Skin epidermis (tissue), 12 donors: ENCODE data around the gene SAMD4A.

Source experiments
- H3K27ac ChIP-seq, 21 experiments: fragments of 200-600 bp; sonication (generic) in 11 of 21; one replicate each; pipeline ENCODE4 v1.5.0; 2020; ENCODE audit warnings: mild to moderate bottlenecking in 3 of 21, inconsistent platforms in 2 of 21, moderate library complexity in 2 of 21
- H3K4me3 ChIP-seq, 7 experiments: fragments of 200-600 bp; sonication (generic) in 2 of 7; one replicate each; pipeline ENCODE4 v1.5.0; 2020; ENCODE audit warnings: inconsistent platforms in 2 of 7, mild to moderate bottlenecking in 2 of 7, moderate library complexity in 1 of 7

The SAMD4A gene

DNA sequence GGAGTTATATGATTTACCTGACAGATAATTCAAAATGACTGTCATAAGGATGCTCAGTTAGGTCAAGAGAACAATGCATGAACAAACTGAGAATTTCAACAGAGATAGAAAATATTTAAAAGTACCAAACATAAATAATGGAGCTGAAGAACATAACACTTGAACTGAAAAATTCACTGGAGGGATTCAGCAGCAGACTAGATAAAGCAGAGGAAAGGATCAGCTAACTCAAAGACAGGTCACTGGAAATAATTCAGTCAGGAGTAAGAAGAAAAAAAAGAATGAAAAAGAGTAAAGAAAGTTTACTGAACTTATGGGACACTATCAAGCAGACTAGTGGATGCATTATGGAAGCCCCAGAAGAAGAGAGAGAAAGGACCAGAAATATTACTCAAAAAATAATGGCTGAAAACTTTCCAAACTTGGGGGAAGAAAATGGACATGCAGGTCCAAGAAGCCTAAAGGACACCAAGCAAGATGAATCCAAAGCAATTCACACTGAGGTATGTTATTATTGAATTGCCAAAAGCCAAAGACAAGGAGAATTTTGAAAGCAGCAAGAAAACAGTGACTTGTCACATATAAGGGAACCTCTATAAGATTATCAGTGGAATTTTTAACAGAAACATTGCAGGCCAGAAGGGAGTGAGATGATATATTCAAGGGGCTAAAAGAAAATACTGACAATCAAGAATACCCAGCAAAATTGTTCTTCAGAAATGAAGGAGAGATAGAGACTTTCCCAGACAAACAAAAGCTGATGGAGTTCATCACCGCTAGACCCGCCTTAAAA is 257.0 kb downstream of the SAMD4A start:
- Histone ChIP-seq H3K27ac (no peak overlapping the region), H3K4me3 (no peak overlapping the region)

DNA sequence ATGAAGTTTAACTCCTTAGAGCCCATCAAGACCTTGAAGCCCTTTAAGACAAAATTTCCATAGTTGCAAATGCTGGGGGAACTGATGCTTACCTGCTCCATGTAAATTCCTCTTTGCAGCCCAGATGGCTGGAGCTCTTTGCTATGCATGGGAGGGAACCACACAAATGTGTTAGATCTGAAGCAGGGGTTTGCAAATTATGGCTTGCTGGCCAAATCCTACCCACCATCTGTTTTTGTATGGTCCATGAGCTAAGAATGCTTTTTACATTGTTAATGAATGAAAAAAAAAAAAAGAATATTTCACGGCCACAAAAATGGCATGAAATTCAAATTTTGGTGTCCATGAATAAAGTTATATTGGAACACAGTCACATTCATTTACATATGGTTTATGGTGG is 261.1 kb downstream of the SAMD4A start:
- H3K4me3 ChIP-seq: no peak overlapping the region
- no peak overlapping the region for H3K27ac ChIP-seq

DNA sequence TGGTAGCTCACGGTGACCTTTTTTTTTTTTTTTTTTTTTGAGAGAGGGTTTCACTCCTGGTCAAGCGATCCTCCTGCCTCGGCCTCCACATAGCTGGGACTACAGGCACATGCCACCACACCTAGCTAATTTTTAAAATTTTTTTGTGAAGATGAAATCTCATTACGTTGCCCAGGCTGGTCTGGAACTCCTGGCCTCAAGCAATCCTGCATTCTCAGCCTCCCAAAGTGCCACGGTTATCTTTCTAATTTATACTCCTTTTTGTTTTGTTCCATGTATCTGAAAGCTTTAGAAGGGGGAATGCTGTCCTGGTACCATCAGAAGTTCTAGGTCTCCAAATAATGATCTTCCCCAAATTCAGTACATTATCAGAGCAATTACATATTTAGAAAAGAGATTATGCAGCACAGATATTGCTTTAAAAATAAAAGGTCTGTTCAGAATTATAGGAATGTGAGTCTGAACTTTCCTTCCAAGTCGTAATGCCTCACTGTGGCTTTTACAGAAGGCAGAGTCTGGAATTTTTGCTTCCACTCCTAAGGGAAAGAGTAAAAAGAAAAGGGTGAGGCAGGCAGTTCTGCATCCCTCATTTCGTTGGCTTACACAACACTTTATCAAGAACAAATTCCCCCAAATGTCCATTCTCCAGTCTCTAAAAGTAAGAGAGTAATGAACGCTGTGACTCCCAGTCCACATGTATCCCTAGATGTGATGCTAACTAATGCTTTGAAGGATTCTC is 262.7 kb downstream of the SAMD4A start:
- Histone ChIP-seq H3K27ac (no peak overlapping the region), H3K4me3 (no peak overlapping the region)

DNA sequence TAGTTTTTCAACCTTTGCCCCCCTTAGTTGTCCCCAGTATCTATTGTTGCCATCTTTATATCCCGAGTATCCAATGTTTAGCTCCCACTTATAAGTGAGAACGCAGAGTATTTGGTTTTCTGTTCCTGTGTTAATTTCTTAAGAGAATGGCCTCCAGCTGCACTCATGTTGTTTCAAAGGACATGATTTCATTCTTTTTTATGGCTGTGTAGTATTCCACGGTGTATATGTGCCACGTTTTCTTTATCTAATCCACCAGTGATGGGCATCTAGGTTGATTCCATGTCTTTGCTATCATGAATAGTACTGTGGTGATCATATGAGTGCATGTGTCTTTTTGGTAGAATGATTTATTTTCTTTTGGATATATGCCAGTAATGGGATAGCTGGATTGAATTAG is 263.7 kb downstream of the SAMD4A start:
- no peak overlapping the region for H3K27ac ChIP-seq
- H3K4me3 ChIP-seq: no peak overlapping the region

- Histone ChIP-seq H3K27ac (no peak overlapping the region), H3K4me3 (no peak overlapping the region)
These were observed 267.2 kb downstream of the SAMD4A start for GRCh38 chr14:54834081-54834480.

GRCh38 chr14:54834727-54835126 is 267.8 kb downstream of the SAMD4A start:
- Histone ChIP-seq H3K27ac (no peak overlapping the region), H3K4me3 (no peak overlapping the region)

GRCh38 chr14:54836231-54836630 is 269.3 kb downstream of the SAMD4A start:
- Histone ChIP-seq H3K4me3 (no peak overlapping the region), H3K27ac (no peak overlapping the region)

GRCh38 chr14:54837508-54838149 is 270.7 kb downstream of the SAMD4A start:
- Histone ChIP-seq H3K4me3 (no peak overlapping the region), H3K27ac (no peak overlapping the region)

DNA sequence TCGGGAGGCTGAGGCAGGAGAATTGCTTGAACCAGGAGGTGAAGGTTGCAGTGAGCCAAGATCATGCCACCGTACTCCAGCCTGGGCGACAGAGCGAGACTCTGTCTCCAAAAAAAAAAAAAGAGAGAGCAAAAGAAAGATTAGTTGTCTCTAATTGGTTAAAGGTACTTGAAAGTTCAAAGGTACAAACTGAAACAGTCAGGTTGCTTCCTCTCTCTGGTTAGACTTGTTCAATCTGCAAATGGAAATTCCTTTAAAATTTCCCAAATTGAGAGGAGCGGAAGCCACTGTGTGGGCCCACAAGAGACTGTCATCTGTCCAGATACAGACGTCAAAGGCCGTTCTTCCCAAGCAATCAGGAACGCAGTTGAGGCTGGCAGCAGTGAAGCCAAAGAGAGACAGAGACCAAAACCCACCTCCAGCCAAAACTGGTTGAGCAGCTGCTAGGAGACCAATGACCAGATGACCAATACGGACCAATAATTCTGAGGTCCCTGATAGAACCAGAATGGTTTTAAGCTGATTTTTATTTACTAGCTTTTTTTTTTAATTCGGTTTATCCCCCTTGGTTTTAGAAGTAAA is 272.1 kb downstream of the SAMD4A start:
- no peak overlapping the region for H3K27ac ChIP-seq
- no peak overlapping the region for H3K4me3 ChIP-seq

DNA sequence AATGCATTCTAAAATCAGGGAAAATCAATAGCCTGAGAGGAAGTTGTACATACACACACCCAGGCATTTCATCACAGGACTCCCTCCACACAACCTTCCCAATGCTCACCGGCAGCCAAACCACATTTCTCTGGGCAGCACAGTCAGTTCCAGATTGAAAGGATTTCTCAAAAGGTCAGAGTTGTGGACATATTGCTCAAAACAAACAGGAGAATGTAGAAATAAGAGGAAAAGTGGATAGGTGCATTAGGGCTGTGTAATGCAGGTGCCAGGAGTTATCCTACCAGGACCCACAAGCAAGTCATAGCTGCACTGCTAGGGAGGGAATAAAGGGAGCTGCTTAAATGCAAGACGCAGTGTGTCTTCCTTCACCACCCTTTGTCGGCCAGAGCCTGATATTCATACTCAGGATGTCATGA is 272.8 kb downstream of the SAMD4A start:
- H3K4me3 ChIP-seq: no peak overlapping the region
- peak overlapping the region in 2 of 21 experiments; percentile 3 to 30 for H3K27ac ChIP-seq

GRCh38 chr14:54840336-54840735 is 273.4 kb downstream of the SAMD4A start:
- Histone ChIP-seq H3K4me3 (no peak overlapping the region), H3K27ac (peak overlapping the region in 2 of 21 experiments; percentile 3 to 30)

DNA sequence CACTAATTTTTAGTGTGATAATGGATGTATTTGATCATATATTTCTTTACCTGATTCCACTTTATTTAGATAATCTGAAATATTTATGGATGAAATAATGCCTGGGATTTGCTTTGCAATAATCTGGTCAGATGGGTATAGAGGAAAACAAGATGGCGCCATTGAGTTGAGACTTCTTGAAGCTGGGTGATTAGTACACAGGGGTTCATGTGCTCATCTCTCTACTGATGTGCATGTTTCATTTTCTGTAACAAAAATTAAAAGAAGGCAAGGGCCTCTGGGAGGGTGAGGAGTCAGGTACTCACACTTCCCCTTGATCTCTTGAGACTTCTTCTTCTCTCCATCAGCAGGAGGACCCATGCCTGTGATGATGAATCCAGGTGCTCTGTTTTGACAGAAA is 273.9 kb downstream of the SAMD4A start:
- Histone ChIP-seq H3K4me3 (no peak overlapping the region), H3K27ac (no peak overlapping the region)
